NB4 (cell line): Measurements from ENCODE around the gene RBM10.

Experiments
- CTCF ChIP-seq: IDR thresholded peaks from one replicate; pipeline ENCODE4 v1.5.1; 2012; ENCODE audit warnings: low read depth, low read length
- MAX ChIP-seq: IDR thresholded peaks from 2 replicates; pipeline ENCODE4 v1.6.1; 2011; ENCODE audit warnings: low read depth, low read length
- MYC ChIP-seq: IDR thresholded peaks from 2 replicates; pipeline ENCODE4 v1.6.1; 2011; ENCODE audit warnings: low read depth, low read length

- TF ChIP-seq CTCF = no peak
- TF ChIP-seq MAX = no peak
- no peak for TF ChIP-seq MYC
Measured at GRCh38 chrX:47176101-47176740, 31.2 kb downstream of the RBM10 start.
